PC-9 (cell line): ENCODE data around the gene WBP1L. TPM values are rescaled to one million over a fixed set of nuclear protein-coding genes. Genes with fewer than 3 reads are reported as not detected.

Experiments
- BruUV-seq: library from RNA; stranded (reverse); fragments of 400-500 nt; replicated peaks from 2 replicates; lab custom pipeline; 2021; lab: Mats Ljungman, UMichigan
- CTCF ChIA-PET: fragments of 300-600 bp; sonication (Branson Sonifier 250); formaldehyde crosslinking; loops from one replicate; lab custom pipeline; 2022; ENCODE audit warnings: antibody characterized with exemption; lab: Charles Lee
- POLR2A ChIA-PET: fragments of 300-600 bp; sonication (Branson Sonifier 250); formaldehyde crosslinking; loops from one replicate; lab custom pipeline; 2022; ENCODE audit warnings: antibody characterized with exemption; ENCODE audit not compliant: unreplicated experiment; lab: Charles Lee
- DNase-seq, 2 experiments: peaks; one replicate each; pipeline versions ENCODE4 v3.0.0 to v3.0.0-alpha.2; 2015 to 2022; ENCODE audit warnings: mixed read lengths in 1 of 2
- H2AFZ ChIP-seq: fragments of 200-600 bp; sonication (generic); 2 replicates; pipeline ENCODE4 v1.8.1; 2017; ENCODE audit warnings: antibody characterized with exemption
- H3F3A ChIP-seq: fragments of 200-600 bp; sonication (generic); 2 replicates; pipeline ENCODE4 v1.8.1; 2017; ENCODE audit warnings: antibody characterized with exemption, mild to moderate bottlenecking, low read depth; ENCODE audit not compliant: insufficient read depth
- H3K27ac ChIP-seq: fragments of 200-600 bp; sonication (generic); 2 replicates; pipeline ENCODE4 v1.6.1; 2016; ENCODE audit warnings: mixed run types
- H3K27me3 ChIP-seq: fragments of 200-600 bp; sonication (generic); 2 replicates; pipeline ENCODE4 v1.6.1; 2016; ENCODE audit warnings: low read depth, mixed run types; ENCODE audit not compliant: insufficient read depth
- H3K36me3 ChIP-seq: fragments of 200-600 bp; sonication (generic); 2 replicates; pipeline ENCODE4 v1.6.1; 2016; ENCODE audit warnings: low read depth, mixed run types
- H3K4me1 ChIP-seq: fragments of 200-600 bp; sonication (generic); replicated peaks from 2 replicates; pipeline ENCODE4 v1.6.1; 2016; ENCODE audit warnings: mixed run types; ENCODE audit not compliant: insufficient read depth
- H3K4me2 ChIP-seq: fragments of 200-600 bp; sonication (generic); 2 replicates; pipeline ENCODE4 v1.6.1; 2017; ENCODE audit warnings: mixed run types
- H3K4me3 ChIP-seq: fragments of 200-600 bp; sonication (generic); 2 replicates; pipeline ENCODE4 v1.6.1; 2016; ENCODE audit warnings: mixed run types
- H3K79me2 ChIP-seq: fragments of 200-600 bp; sonication (generic); 2 replicates; pipeline ENCODE4 v1.6.1; 2017; ENCODE audit warnings: low read depth, mixed run types
- H3K9me2 ChIP-seq: fragments of 200-600 bp; sonication (generic); 2 replicates; pipeline ENCODE4 v1.8.1; 2017; ENCODE audit warnings: mild to moderate bottlenecking; ENCODE audit not compliant: insufficient read depth
- H3K9me3 ChIP-seq: fragments of 200-600 bp; sonication (generic); 2 replicates; pipeline ENCODE4 v1.8.1; 2016; ENCODE audit warnings: low read depth; ENCODE audit not compliant: insufficient read depth
- H4K20me1 ChIP-seq: fragments of 200-600 bp; sonication (generic); 2 replicates; pipeline ENCODE4 v1.8.1; 2017; ENCODE audit not compliant: insufficient read depth
- CTCF ChIP-seq: fragments of 200-600 bp; sonication (generic); conservative IDR thresholded peaks from 2 replicates; pipeline ENCODE4 v1.6.1; 2017; ENCODE audit warnings: mixed run types, antibody characterized with exemption, mild to moderate bottlenecking, moderate library complexity
- EZH2 ChIP-seq: fragments of 200-600 bp; sonication (generic); IDR thresholded peaks from 2 replicates; pipeline ENCODE4 v1.8.0; 2017; ENCODE audit warnings: antibody characterized with exemption, low read depth
- intact Hi-C: fragments of 100-400 bp; cut with micrococcal nuclease; formaldehyde crosslinking; loops from one replicate; pipeline ENCODE4 v1.10.0; 2022; ENCODE audit not compliant: unreplicated experiment
- total RNA-seq: library from RNA; stranded (reverse); gene quantifications from 2 replicates; pipeline ENCODE4 v1.2.3, GENCODE V29; 2021

WBP1L gene
- total RNA-seq, 1 experiment from 2014 or later, result 19.7 TPM

GRCh38 chr10:102713539-102713813, 30.3 kb upstream of the WBP1L start:
- no peaks in the 10 kb centered on the region for H4K20me1 ChIP-seq
- TF ChIP-seq EZH2 (no peak), CTCF (no peak)
- H2AFZ ChIP-seq, result peak overlapping the region; percentile 98
- peaks cover 5% of the 10 kb centered on the region; the same call in 1 of the 2 replicates for H3K4me1 ChIP-seq
- H3K4me2 ChIP-seq, result peak overlapping the region; percentile 98
- peaks cover 9% of the 10 kb centered on the region; the same call in 1 of the 2 replicates for H3F3A ChIP-seq
- no peaks in the 10 kb centered on the region for H3K9me2 ChIP-seq
- CTCF ChIA-PET, result no interaction called here
- H3K36me3 ChIP-seq, result no peaks in the 10 kb centered on the region
- no peak for DNase-seq
- no peaks in the 10 kb centered on the region for H3K9me3 ChIP-seq
- peak overlapping the region; percentile 86 for H3K4me3 ChIP-seq
- H3K27ac ChIP-seq, result no peak overlapping the region
- TSS peak; percentile 45 for BruUV-seq
- POLR2A ChIA-PET, result interaction anchor here (0.5 to 0.7 kb wide), 2 partner anchors 37 to 318 kb away, joined by 6 to 27 read pairs; partner anchors contain the start of gene NFKB2
- no peaks in the 10 kb centered on the region for H3K27me3 ChIP-seq
- no peaks in the 10 kb centered on the region for H3K79me2 ChIP-seq
- intact Hi-C loops, result loop anchor here (5.0 to 10.0 kb wide), 2 partner anchors 66 to 521 kb away; no protein-coding TSS in a partner anchor

GRCh38 chr10:102713814-102714620, 29.7 kb upstream of the WBP1L start, which contains the start of gene ARL3:
ARL3 (minus strand) TSS chr10:102714397; CDS start chr10:102714275, 122 bp downstream.
- Histone ChIP-seq H3K36me3 (no peaks in the 10 kb centered on the region), H3K9me3 (no peaks in the 10 kb centered on the region), H3F3A (peaks cover 9% of the 10 kb centered on the region; the same call in 1 of the 2 replicates), H3K4me1 (peaks cover 5% of the 10 kb centered on the region; the same call in 1 of the 2 replicates), H4K20me1 (no peaks in the 10 kb centered on the region), H3K27me3 (no peaks in the 10 kb centered on the region), H3K4me2 (peak within 1 kb of the TSS; percentile 98), H3K27ac (no peak within 1 kb of the TSS), H3K79me2 (no peaks in the 10 kb centered on the region), H3K9me2 (no peaks in the 10 kb centered on the region), H3K4me3 (peak within 1 kb of the TSS; percentile 86), H2AFZ (peak within 1 kb of the TSS; percentile 98)
- no TSS peak for BruUV-seq
- CTCF ChIA-PET, result interaction anchor here (0.6 to 1.0 kb wide), 4 partner anchors 44 to 130 kb away, joined by 3 to 6 read pairs (median 4); no protein-coding TSS in a partner anchor
- POLR2A ChIA-PET, result interaction anchor here (0.5 to 0.7 kb wide), 5 partner anchors 38 to 737 kb away, joined by 3 to 27 read pairs (median 5); no protein-coding TSS in a partner anchor
- peak; percentile 89 to 93 for DNase-seq
- intact Hi-C loops, result loop anchor here (2.0 to 10.0 kb wide), 3 partner anchors 67 to 521 kb away; partner anchors contain the start of genes ACTR1A and SUFU
- no peak for TF ChIP-seq EZH2
- TF ChIP-seq CTCF, result peak; percentile 41; the same call in 1 of the 2 replicates

GRCh38 chr10:102714621-102715455, 28.9 kb upstream of the WBP1L start, which contains the start of gene SFXN2:
SFXN2 (plus strand) TSS chr10:102714636; CDS start chr10:102726637, 12,001 bp downstream.
- Histone ChIP-seq H3K4me3 (peak within 1 kb of the TSS; percentile 86), H3K4me1 (peaks cover 5% of the 10 kb centered on the region; the same call in 1 of the 2 replicates), H3K27ac (no peak within 1 kb of the TSS), H3K36me3 (no peaks in the 10 kb centered on the region), H3K9me2 (no peaks in the 10 kb centered on the region), H3K9me3 (no peaks in the 10 kb centered on the region), H3F3A (peaks cover 9% of the 10 kb centered on the region; the same call in 1 of the 2 replicates), H4K20me1 (no peaks in the 10 kb centered on the region), H3K27me3 (no peaks in the 10 kb centered on the region), H3K4me2 (peak within 1 kb of the TSS; percentile 98), H3K79me2 (no peaks in the 10 kb centered on the region), H2AFZ (peak within 1 kb of the TSS; percentile 98)
- intact Hi-C loops, result loop anchor here (2.0 to 10.0 kb wide), 3 partner anchors 68 to 520 kb away; partner anchors contain the start of genes ACTR1A and SUFU
- BruUV-seq, result TSS peak; percentile 46
- POLR2A ChIA-PET, result interaction anchor here (0.5 to 0.7 kb wide), 3 partner anchors 58 to 245 kb away, joined by 3 to 8 read pairs (median 5); no protein-coding TSS in a partner anchor
- DNase-seq, result no peak
- CTCF ChIA-PET, result interaction anchor here (0.7 to 1.0 kb wide), 2 partner anchors 45 to 120 kb away, joined by 3 read pairs; no protein-coding TSS in a partner anchor
- TF ChIP-seq CTCF, result no peak
- TF ChIP-seq EZH2, result no peak
